WTC11 (cell line): ENCODE data around the gene SMARCB1.

Experiments used
- ETV6 ChIP-seq: sonication (generic); formaldehyde crosslinking; IDR thresholded peaks from 2 replicates; pipeline ENCODE4 v1.8.1; 2022; ENCODE audit warnings: mild to moderate bottlenecking, missing genetic modification reagents
- MXD4 ChIP-seq: fragments of 250-450 bp; sonication (Bioruptor Pico); IDR thresholded peaks from 2 replicates; pipeline ENCODE4 v1.8.0; 2021; ENCODE audit warnings: mild to moderate bottlenecking, moderate library complexity, borderline replicate concordance
- TP53 ChIP-seq: sonication (generic); formaldehyde crosslinking; IDR thresholded peaks from 2 replicates; pipeline ENCODE4 v1.8.1; 2023; ENCODE audit warnings: mild to moderate bottlenecking, missing genetic modification reagents
- TF ChIP-seq, protein P1 (sequence below): sonication (generic); formaldehyde crosslinking; IDR thresholded peaks from 2 replicates; pipeline ENCODE4 v1.8.0; 2022; ENCODE audit warnings: mild to moderate bottlenecking, missing genetic modification reagents
- TF ChIP-seq, protein P2 (sequence below): fragments of 200-600 bp; IDR thresholded peaks from 2 replicates; pipeline ENCODE4 v1.8.0; 2022; ENCODE audit warnings: antibody characterized with exemption

DNA sequence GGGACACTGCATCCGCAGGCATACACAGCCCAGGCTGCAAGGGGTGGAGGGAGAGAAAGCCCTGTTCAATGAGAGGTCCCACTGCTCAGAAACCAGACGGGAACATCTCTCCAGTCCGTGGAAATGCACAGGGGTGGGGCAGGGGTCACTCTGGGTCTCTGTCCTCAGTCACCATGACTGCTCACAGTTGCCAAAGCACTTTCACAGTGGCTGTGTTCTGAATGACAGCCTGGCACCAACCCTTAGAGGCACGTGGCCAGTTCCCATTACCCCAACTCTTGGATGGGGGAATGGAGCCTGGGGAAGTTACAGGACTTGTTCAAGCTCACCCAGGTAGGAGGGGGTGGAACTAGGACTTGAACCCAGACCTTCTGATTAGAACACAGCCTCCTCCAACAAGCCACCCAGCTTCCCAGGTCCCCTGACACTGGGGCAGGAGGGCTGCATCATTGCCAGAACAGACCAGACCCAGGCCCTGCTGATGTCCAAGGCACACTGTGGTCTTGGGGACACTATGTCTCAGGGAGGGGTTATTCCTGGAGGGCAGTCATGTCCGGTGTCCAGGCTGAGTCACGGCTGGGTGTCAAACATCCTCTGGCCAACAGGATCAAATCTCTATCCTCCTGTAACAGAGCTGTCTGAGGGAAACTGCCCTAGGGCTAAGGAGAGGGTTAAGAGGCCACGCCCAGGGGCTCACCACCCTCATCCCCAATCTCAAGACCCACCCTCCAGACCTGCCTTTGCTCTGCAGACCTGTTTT lies 44.1 kb upstream of the SMARCB1 start:
- TF ChIP-seq, protein P1, sequence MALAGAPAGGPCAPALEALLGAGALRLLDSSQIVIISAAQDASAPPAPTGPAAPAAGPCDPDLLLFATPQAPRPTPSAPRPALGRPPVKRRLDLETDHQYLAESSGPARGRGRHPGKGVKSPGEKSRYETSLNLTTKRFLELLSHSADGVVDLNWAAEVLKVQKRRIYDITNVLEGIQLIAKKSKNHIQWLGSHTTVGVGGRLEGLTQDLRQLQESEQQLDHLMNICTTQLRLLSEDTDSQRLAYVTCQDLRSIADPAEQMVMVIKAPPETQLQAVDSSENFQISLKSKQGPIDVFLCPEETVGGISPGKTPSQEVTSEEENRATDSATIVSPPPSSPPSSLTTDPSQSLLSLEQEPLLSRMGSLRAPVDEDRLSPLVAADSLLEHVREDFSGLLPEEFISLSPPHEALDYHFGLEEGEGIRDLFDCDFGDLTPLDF, result no peak
- no peak for TF ChIP-seq ETV6 (CRISPR knock-in tag)
- TF ChIP-seq, protein P2, sequence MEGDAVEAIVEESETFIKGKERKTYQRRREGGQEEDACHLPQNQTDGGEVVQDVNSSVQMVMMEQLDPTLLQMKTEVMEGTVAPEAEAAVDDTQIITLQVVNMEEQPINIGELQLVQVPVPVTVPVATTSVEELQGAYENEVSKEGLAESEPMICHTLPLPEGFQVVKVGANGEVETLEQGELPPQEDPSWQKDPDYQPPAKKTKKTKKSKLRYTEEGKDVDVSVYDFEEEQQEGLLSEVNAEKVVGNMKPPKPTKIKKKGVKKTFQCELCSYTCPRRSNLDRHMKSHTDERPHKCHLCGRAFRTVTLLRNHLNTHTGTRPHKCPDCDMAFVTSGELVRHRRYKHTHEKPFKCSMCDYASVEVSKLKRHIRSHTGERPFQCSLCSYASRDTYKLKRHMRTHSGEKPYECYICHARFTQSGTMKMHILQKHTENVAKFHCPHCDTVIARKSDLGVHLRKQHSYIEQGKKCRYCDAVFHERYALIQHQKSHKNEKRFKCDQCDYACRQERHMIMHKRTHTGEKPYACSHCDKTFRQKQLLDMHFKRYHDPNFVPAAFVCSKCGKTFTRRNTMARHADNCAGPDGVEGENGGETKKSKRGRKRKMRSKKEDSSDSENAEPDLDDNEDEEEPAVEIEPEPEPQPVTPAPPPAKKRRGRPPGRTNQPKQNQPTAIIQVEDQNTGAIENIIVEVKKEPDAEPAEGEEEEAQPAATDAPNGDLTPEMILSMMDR, result no peak
- no peak for TF ChIP-seq TP53 (CRISPR knock-in tag)
- TF ChIP-seq MXD4 (CRISPR knock-in tag), result no peak
